HG02763 (cell line): ENCODE results near the gene YY1.
"Not testable (repeated sequence)": the region's sequence is repeated elsewhere in the genome, so short reads cannot be mapped to it uniquely, and the experiment has no call there.

ENCODE experiments used
- ATAC-seq: cut with Tn5 transposase; IDR thresholded peaks from one replicate; pipeline ENCODE4 v1.9.1; 2021; ENCODE audit warnings: mild to moderate bottlenecking, moderate library complexity; ENCODE audit not compliant: unreplicated experiment

The YY1 gene

DNA sequence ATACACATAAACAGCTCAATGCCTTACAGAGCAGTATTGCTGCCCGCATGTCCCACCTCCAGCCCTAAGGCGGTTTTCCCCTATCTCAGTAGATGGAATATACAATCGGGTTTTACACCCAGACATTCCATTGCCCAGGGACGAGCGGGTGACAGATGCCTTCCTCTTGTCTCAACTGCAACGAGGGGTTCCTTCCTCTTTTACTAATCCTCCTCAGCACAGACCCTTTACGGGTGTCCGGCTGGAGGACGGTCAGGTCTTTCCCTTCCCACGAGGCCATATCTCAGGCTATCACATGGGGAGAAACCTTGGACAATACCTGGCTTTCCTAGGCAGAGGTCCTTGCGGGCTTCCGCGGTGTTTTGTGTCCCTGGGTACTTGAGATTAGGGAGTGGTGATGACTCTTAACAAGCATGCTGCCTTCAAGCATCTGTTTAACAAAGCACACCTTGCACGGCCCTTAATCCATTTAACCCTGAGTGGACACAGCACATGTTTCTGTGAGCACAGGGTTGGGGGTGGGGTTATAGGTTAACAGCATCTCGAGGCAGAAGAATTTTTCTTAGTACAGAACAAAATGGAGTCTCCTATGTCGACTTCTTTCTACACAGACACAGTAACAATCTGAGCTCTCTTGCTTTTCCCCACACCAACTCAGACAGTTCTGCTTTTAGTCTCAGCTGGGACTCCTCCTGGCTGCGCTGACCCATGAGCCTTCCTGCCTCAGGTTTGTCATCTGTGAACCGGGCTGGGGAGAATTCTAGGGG lies 73.3 kb downstream of the YY1 start:
- not testable (repeated sequence) for ATAC-seq

DNA sequence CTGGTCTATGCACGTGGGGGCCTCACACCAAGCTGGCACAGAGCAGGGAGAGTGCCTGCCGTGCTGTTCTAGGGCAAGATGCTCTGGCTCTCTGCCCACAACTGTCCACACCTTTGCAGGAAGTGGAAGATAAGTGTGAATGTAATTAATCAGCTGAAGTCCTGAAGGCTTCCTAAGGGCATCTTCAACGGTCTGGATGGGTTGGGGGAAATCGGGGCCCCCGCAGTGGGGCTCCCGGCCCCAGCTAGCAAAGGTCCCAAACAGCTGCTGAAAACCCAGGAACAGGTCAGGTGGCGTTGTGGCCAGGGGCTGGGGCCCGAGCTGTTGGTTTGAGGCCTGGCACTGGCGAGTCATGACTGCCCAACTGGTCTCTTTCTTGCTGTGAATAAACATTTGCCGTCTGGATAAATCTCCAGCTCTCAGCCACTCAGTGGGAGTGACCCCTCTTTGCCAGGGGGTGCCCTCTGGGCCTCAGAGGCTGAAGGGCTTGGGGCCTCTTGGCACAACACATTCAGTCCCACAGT lies 74.0 kb downstream of the YY1 start:
- ATAC-seq: no peak

DNA sequence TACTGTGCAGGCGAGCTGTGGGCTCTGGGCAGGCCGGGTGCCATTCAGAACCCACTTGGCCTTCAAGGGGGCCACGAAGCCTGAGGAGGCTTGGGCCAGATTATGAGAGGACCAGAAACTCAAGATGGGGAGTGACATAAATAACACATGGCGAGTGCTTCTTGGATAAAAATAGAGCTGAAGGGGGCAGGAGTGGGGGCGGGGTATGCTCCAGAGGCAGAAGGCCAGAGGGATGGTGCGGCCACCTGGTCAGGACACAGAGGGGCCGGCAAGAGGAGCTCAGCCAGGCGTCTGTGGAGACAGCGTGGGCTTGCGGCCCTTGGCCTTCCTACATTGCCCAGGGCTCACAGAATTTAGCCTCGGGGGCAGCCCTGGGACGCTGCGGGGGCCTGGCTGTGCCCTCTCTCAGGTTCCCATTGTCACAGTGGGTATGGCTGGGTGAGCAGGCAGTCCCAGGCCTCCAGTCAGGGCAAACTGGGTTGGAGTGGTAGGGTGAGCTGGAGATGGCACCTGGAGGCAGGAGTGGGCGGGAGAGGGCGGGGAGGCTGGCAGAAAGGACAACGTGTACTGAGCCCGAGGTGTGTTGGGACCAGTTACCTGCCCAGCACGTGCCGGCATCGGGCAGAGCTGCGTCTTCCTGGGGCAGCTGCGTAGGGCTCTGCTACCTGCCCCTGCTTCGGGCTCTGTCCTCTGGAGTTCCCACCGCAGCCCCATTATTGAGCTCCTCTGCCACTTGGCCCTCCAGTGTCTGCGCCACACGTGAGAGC lies 74.7 kb downstream of the YY1 start:
- no peak for ATAC-seq

DNA sequence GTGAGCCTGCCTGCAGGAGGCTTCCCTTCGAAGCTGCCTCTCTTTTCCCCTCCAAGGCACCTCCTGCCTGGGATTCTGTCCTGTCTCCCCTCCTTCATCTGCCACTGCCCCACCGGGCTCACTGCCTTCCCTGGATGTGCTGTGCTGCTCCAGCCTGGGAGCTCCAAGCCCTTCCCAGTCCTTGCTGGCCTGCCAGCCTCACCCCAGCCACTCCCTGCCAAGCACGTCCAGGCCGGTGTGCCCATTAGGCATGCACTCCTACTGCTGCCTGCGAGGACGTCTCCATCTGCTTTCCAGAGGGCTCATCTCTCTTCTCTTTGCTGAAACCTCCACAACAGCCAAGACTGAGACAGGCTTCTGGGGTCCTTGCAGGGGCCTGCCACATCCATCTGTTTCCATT lies 75.8 kb downstream of the YY1 start:
- no peak for ATAC-seq

DNA sequence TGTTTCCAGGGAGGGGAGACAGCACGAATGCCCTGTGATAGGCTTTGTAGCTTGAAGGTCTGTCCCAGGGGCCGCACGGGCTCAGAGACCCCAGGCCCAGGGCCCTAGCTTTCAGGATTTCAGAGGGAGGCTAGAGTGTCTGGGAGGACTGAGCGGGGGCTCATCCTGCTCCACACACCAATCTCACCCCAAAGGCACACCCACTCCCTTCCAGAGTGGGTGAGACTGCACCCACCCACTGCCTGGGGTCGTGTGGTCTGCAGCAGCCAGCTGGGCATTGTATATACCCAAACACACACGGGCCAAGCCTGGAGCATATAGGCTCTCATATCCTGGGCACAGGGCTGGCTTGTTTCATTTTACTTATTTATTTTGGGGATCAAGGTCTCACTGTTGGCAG lies 78.4 kb downstream of the YY1 start:
- ATAC-seq: no peak

DNA sequence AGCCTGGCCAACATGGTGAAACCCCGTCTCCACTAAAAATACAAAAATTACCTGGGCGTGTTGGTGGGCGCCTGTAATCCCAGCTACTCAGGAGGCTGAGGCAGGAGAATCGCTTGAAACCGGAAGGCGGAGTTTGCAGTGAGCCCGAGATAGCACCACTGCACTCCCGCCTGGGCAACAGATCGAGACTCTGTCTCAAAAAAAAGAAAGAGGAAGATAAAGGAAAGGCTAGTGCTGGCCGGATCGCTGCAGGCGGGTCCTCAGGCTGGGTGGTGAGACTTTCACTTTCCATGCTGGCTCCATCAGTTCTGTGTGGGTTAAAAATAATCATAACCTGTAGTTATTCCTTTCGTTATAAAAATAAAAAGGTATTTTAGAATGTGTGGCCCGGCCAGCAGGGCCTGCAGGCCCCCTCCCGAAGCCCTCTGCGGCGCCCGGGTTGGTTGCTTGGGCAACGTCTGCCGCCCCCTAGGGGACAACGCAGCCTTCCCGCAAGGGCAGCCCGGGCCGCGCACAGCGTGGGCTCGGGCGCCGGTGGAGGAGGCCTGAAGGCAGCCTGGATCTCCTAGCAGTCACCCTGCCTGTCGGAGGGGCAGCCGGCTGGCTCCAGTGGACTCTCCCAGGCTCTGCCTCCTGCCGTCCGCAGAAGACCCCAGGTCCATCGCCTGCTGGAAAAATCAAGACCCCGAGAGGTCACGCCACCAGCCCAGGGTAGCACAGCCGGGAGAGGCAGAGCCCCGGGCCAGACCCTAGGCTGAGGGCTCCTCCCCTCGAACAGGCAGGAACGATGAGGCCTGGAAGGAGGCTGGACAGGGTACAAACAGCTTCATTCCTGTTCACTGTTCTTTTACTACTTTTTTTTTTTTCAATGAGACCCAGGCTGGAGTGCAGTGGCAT lies 79.2 kb downstream of the YY1 start:
- ATAC-seq: peak; percentile 81

DNA sequence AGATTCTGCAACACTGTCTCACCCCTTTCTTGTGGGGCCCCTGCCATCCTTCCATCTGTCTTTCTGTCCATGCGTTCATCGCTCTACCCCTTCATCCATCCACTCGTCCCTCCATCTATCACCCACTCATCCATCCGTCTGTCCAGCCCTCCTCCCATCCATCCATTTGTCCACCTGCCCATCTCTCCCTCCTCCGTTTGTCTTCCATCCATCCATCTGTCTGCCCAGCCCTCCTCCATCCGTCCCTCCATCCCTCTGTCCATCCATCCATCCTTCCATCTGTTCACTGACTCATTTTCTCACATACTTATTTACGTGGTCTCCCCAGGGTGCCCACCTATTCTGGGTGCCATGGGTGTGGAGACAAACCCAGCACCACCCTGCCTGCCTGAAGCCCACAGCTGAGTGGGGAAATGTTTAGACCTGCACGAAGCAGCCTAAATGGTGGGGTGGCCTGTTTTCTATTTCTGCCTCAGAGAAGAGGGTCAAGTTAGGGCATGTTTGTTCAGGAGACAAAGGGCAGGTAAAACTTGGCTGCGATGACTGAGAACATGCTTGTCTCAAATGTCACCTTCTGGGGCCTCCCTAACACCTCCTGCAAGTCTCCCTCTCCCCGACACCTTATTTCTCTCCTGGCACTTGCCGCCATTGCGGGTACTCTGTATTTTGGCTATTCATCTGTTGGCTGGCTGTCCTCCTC lies 81.4 kb downstream of the YY1 start:
- ATAC-seq: no peak

DNA sequence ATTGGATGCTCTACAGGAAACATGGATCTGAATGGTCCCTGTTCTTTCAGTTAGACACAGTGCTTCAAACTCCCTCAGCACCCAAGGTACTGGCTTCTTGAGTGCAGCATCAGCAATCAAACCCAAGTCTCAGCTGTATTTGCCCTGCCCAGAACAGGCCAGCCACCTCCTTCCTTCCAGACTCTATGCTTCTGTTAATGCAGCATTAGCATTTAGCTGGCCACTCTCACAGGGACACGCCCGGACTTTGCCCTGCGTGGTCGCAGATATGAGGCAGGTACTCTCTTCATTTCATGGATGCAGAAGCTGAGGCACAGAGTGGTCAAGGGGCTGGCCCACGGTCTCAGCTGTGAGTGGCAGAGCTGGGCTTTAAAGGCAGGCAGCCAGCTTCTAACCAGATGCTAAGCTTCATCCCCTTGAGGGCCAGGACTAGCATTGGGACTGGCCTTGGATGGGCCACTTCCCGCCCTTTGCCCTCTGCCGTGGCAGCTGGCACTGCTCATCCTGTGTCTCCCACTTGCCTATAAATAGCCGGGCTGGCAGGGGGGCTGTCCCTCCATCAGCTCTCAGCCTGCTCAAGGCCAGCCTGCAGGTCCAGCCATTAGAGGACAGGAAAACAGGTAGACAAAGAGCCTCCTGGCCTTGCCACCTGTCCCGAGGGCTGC lies 82.7 kb downstream of the YY1 start:
- ATAC-seq: no peak

DNA sequence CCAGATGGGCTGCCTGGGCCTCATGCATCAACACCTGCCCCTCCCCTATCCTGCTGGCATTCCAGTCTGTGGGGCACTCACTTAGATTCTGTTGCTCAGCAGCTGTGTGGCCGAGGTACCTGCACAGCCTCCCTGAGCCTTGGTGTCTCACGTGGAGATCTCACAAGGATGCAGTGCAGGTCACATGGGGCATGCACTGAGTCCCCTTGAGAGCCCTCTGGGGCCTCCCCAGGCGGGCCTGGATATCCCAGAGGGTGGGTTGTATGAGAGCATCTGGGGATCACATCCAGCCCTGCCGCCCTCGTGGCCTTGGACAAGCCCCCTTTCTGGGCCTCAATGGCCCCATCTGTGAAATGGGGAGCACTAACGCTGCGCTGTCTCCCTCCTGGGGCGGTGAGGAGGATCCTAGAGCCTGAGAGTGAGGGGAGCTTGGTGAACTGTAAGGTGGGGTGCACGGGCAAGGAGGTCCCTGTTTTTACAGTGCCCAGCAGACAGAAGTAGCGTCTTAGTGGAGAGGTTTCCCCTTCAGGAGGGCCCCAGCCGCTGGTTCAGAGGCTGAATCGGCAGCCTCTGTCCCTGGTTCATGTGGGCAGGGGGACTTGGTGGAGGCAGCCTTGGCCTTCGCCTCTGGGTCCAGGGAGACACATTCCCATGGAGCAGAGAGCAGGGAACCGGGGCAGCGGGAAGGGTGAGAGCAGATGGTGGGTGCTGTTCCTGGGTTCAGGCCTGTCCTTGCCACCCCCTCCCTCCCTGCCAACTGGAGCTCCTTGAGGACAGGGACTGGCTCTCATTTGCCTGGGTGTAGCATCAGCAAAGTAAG lies 83.4 kb downstream of the YY1 start:
- no peak for ATAC-seq

DNA sequence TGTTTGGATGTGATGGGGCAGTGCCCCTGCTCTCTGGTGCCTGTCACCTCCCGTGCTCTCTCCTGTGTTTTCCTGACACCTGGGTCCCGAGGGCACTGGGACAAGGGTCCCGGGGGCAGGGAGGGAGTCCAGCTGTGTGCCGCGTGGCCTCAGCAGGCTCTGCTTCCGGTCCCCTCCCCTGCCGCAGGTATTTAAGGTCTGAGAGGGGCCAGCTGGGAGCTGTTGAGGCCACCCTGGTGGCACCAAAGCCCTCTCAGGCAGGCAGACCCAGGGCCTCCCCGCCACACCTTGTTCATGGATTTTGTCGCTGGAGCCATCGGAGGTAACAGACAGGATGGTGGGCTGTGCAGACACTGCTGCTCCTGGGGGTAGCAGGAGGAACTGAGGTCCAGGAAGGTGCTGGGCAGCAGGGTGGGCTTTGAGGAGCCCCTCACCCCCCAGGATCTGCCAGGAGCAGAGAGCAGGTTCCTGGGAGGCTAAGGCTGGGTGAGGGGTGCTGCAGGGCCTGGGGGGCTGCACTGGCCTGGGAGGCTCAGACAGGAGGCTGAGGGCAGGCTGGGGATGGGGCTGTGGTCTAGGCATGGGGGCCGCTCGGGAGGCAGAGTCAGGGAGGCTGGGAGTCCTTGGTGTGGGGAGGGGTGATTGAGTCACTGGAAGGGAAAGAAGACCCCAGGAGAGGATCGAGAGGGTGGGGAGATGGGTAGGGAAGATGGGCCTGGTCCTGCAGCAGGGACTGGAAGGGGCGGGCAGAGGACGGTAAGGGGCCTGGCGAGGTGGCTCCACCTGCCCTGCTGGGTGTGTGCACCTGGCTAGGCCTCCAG lies 84.4 kb downstream of the YY1 start, which contains the start of gene SLC25A47:
Gene SLC25A47 (plus strand): TSS at position 219 of the 821 bp plus-strand sequence. CDS start 76 bp downstream, at position 295.
- no peak for ATAC-seq

DNA sequence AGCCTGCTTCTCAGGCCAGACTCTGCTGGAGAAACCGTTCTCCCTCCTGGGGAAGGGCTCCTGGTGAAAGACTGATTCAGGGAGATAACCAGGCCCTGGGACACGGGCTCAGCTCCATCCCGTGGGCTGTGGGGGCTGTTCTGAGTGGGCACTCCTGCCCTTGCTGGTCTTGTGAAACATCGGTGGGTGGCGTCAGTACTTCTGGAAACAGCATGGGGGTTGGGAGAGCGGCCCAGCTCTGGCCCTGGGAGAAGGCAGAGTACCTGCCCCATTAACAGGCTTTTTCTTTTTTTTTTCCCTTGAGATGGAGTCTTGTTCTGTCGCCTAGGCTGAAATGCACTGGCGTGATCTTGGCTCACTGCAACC lies 85.0 kb downstream of the YY1 start:
- no peak for ATAC-seq

DNA sequence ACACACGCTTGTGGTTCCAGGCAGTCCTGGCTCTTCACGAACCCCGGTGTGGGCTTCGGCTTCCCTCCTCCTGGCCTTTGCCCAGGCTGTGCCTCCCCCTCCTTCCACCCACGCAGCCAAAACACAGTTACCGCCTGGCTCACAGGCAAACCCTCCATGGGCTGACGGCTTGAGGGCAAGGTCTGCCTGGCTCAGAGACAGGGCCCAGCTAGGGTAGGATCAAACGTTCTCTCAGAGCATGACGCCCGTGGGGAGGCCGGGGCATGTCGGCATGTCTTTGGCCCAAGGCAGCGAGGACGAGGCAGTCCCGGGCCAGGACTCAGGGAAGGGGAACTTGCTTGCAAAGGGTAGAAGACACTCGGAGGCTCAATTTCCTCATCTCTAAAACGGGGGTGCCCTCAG lies 86.3 kb downstream of the YY1 start:
- no peak for ATAC-seq

DNA sequence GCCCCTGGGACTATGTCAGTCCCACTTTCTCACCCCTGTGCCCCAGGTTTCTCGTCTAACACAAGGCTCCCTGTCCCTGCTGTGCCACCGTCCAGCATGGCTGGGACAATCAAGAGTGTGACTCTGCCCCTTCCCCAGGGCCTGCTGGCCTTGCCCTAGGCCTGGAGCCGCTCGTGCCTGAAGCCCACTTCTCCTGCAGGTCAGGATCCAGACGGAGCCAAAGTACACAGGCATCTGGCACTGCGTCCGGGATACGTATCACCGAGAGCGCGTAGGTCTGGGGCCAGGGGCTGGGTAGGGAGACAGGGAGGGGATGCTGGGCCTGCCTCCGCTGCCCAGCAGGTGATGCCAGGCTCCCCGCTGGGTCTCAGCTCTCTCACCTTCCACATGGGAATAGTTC lies 87.0 kb downstream of the YY1 start:
- no peak for ATAC-seq

DNA sequence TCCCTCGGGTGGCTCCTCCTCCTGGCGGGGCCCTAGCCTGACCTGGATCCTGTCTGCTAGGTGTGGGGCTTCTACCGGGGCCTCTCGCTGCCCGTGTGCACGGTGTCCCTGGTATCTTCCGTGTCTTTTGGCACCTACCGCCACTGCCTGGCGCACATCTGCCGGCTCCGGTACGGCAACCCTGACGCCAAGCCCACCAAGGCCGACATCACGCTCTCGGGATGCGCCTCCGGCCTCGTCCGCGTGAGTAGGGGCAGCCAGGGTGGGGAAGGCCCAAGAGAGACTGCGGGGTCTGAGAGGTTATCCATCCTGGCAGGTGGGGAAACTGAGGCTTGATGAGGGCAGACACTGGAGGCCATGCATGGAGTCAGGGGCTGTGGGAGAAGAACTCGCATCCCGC lies 88.2 kb downstream of the YY1 start:
- ATAC-seq: no peak

DNA sequence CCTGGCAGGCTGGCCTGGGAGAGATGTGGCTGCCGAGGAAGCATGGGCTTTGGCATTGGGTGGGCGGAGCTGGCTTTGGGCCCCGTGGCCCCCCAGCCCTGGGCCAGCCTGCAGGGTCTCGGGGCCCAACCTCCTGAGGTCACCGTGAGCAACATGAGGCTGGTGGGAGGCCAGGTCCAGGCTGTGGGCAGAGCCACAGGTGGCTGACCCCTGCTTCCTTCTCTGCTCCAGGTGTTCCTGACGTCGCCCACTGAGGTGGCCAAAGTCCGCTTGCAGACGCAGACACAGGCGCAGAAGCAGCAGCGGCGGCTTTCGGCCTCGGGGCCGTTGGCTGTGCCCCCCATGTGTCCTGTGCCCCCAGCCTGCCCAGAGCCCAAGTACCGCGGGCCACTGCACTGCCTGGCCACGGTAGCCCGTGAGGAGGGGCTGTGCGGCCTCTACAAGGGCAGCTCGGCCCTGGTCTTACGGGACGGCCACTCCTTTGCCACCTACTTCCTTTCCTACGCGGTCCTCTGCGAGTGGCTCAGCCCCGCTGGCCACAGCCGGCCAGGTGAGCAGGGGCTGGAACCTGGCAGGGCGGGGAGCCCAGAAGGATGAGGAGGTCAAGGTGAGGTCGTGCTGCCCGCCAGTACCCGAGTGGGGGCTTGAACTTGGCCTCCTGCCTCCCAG lies 89.7 kb downstream of the YY1 start:
- ATAC-seq: no peak

DNA sequence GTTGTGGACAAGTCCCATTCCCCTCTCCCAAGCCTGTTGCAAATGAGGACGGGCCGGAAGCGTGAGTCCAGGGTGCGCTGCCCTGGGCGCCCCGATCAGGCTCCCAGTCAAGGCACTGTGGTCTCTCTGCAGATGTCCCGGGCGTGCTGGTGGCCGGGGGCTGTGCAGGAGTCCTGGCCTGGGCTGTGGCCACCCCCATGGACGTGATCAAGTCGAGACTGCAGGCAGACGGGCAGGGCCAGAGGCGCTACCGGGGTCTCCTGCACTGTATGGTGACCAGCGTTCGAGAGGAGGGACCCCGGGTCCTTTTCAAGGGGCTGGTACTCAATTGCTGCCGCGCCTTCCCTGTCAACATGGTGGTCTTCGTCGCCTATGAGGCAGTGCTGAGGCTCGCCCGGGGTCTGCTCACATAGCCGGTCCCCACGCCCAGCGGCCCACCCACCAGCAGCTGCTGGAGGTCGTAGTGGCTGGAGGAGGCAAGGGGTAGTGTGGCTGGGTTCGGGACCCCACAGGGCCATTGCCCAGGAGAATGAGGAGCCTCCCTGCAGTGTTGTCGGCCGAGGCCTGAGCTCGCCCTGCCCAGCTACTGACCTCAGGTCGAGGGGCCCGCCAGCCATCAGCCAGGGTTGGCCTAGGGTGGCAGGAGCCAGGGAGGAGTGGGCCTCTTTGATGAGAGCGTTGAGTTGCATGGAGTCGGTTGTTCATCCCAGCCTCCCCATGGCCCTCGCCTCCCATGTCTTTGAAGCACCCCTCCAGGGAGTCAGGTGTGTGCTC lies 90.5 kb downstream of the YY1 start:
- ATAC-seq: no peak

DNA sequence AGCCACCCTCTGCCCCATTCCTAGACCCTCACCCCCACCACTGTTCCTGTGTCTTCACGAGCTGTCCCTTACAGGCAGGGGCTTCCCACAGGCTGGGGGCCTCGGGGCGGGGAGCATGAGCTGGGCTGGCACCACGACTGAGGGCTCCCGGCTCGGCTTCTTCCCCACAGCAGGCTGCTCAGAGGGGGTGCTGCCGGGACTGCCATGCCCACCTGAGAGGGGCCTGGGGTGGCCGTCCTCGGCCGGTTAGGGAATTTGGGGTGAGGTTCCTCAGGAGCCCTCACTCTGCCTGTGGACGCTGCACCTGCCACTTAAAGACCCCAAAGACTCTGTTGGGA lies 91.0 kb downstream of the YY1 start:
- no peak for ATAC-seq
